Measurements from ENCODE around the gene TBCK.

Gene TBCK

GRCh38 chr4:105998171-105999063 is 317.6 kb downstream of the TBCK start:
- Histone ChIP-seq H3K9me3 (no peaks in the 10 kb centered on the region), H3K36me3 (no peaks in the 10 kb centered on the region), H3K4me1 (ENCODE audit: control insufficient read depth in 1 of 2, insufficient read depth in 1 of 2, low read depth in 1 of 2, low read length in 1 of 2) (no peaks in the 10 kb centered on the region), H3K4me3 (ENCODE audit: low read depth in 1 of 2, low read length in 1 of 2) (no peak overlapping the region), H3K27ac (no peak overlapping the region), H3K27me3 (no peaks in the 10 kb centered on the region)
- TF ChIP-seq CTCF (IDR thresholded peaks at IDR 0.05) = no peak

- no peak for TF ChIP-seq CTCF (IDR thresholded peaks at IDR 0.05)
- Histone ChIP-seq H3K27me3 (no peaks in the 10 kb centered on the region), H3K4me1 (ENCODE audit: control insufficient read depth in 1 of 2, insufficient read depth in 1 of 2, low read depth in 1 of 2, low read length in 1 of 2) (no peaks in the 10 kb centered on the region), H3K9me3 (no peaks in the 10 kb centered on the region), H3K36me3 (no peaks in the 10 kb centered on the region), H3K4me3 (ENCODE audit: low read depth in 1 of 2, low read length in 1 of 2) (no peak overlapping the region), H3K27ac (no peak overlapping the region)
These were observed 319.2 kb downstream of the TBCK start for GRCh38 chr4:105996845-105997244.

- no peak for TF ChIP-seq CTCF (IDR thresholded peaks at IDR 0.05)
- Histone ChIP-seq H3K36me3 (no peaks in the 10 kb centered on the region), H3K4me3 (ENCODE audit: low read depth in 1 of 2, low read length in 1 of 2) (no peak overlapping the region), H3K27ac (no peak overlapping the region), H3K27me3 (no peaks in the 10 kb centered on the region), H3K9me3 (no peaks in the 10 kb centered on the region), H3K4me1 (ENCODE audit: control insufficient read depth in 1 of 2, insufficient read depth in 1 of 2, low read depth in 1 of 2, low read length in 1 of 2) (no peaks in the 10 kb centered on the region)
These were observed 321.0 kb downstream of the TBCK start for GRCh38 chr4:105994841-105995501.

GRCh38 chr4:105994061-105994460 is 321.9 kb downstream of the TBCK start:
- Histone ChIP-seq H3K27ac (no peak overlapping the region), H3K4me3 (ENCODE audit: low read depth in 1 of 2, low read length in 1 of 2) (no peak overlapping the region), H3K27me3 (no peaks in the 10 kb centered on the region), H3K4me1 (ENCODE audit: control insufficient read depth in 1 of 2, insufficient read depth in 1 of 2, low read depth in 1 of 2, low read length in 1 of 2) (no peaks in the 10 kb centered on the region), H3K9me3 (no peaks in the 10 kb centered on the region), H3K36me3 (no peaks in the 10 kb centered on the region)
- TF ChIP-seq CTCF (IDR thresholded peaks at IDR 0.05) = no peak

GRCh38 chr4:105992641-105993305 is 323.2 kb downstream of the TBCK start:
- H3K27ac ChIP-seq = no peak overlapping the region
- no peak overlapping the region for H3K4me3 ChIP-seq (ENCODE audit: low read depth in 1 of 2, low read length in 1 of 2)
- H3K27me3 ChIP-seq = no peaks in the 10 kb centered on the region
- H3K36me3 ChIP-seq = no peaks in the 10 kb centered on the region
- no peaks in the 10 kb centered on the region for H3K4me1 ChIP-seq (ENCODE audit: control insufficient read depth in 1 of 2, insufficient read depth in 1 of 2, low read depth in 1 of 2, low read length in 1 of 2)
- no peak for TF ChIP-seq CTCF (IDR thresholded peaks at IDR 0.05)
- no peaks in the 10 kb centered on the region for H3K9me3 ChIP-seq
